ENCODE data around the gene ZNF268.
"Not testable (repeated sequence)": the region's sequence is repeated elsewhere in the genome, so short reads cannot be mapped to it uniquely, and the experiment has no call there.

ZNF268 gene

GRCh38 chr12:133227281-133227852 lies 46.1 kb downstream of the ZNF268 start:
- no peak for DNase-seq (ENCODE audit: low read depth)

- no peak for DNase-seq (ENCODE audit: low read depth)
Measured at GRCh38 chr12:133231001-133231400, 49.7 kb downstream of the ZNF268 start.

- DNase-seq (ENCODE audit: low read depth), result no peak
Measured at GRCh38 chr12:133233006-133233405, 51.7 kb downstream of the ZNF268 start.

GRCh38 chr12:133233993-133234564 lies 52.8 kb downstream of the ZNF268 start:
- no peak for DNase-seq (ENCODE audit: low read depth)

GRCh38 chr12:133234971-133235370 lies 53.7 kb downstream of the ZNF268 start:
- no peak for DNase-seq (ENCODE audit: low read depth)

- no peak for DNase-seq (ENCODE audit: low read depth)
Measured at GRCh38 chr12:133235401-133236112, 54.3 kb downstream of the ZNF268 start, which contains the start of gene ANHX. ANHX (minus strand) TSS chr12:133235877; CDS start chr12:133234356, 1,521 bp downstream.

- no peak for DNase-seq (ENCODE audit: low read depth)
Measured at GRCh38 chr12:133236144-133236543, 54.8 kb downstream of the ZNF268 start.

- DNase-seq (ENCODE audit: low read depth), result no peak
Measured at GRCh38 chr12:133236556-133236955, 55.3 kb downstream of the ZNF268 start.

- no peak for DNase-seq (ENCODE audit: low read depth)
Measured at GRCh38 chr12:133251732-133252131, 70.4 kb downstream of the ZNF268 start.

GRCh38 chr12:133255833-133256232 lies 74.5 kb downstream of the ZNF268 start:
- not testable (repeated sequence) for DNase-seq (ENCODE audit: low read depth)

- no peak for DNase-seq (ENCODE audit: low read depth)
Measured at GRCh38 chr12:133256321-133256720, 75.0 kb downstream of the ZNF268 start.

- no peak for DNase-seq (ENCODE audit: low read depth)
Measured at GRCh38 chr12:133264173-133264572, 82.9 kb downstream of the ZNF268 start.

Data from activated T-cell treated with anti-CD3 and anti-CD28 coated beads for 1 hour (primary cell).